Measurements from ENCODE around the gene DUSP8. TPM values are rescaled to one million over a fixed set of nuclear protein-coding genes. Genes with fewer than 3 reads are reported as not detected.
"Not testable (repeated sequence)": the region's sequence is repeated elsewhere in the genome, so short reads cannot be mapped to it uniquely, and the experiment has no call there.

The DUSP8 gene
- total and polyA plus RNA-seq, 2 of the 8 experiments (the other 6 are each of a cell fraction or from before 2014, with no cell fraction given), result 2.8 to 3.6 TPM

DNA sequence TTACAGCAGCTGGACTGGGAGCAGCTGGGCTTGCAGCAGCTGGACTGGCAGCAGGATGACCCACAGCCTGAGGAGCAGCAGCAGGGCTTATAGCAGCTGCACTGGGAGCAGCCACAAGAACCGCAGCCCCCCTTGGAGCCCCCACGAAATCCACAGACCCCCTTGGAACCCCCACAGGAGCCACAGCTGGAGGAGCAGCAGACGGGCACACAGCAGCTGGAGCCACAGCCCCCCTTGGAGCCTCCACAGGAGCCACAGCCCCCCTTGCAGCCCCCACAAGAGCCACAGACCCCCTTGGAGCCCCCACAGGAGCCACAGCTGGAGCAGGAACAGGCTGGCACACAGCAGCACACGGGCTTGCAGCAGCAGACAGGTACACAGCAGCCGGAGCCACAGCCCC, 35.8 kb upstream of the DUSP8 start:
- CTCF ChIA-PET (ENCODE audit: partially characterized antibody), result interaction anchor here (0.8 to 1.9 kb wide), 2 partner anchors 12 to 32 kb away, joined by 4 to 8 read pairs; no protein-coding TSS in a partner anchor
- H2AFZ ChIP-seq (ENCODE audit: low read length); H3K23me2 ChIP-seq (ENCODE audit: low read depth, low read length); H3K4me1 ChIP-seq (replicated peaks in 1 of 4; ENCODE audit: control insufficient read depth in 3 of 4, insufficient read depth in 4 of 4, low read length in 3 of 4); H3K9me3 ChIP-seq (ENCODE audit: insufficient read depth in 2 of 2, low read depth in 1 of 2, low read length in 1 of 2); H2BK5ac ChIP-seq (ENCODE audit: low read depth, low read length); H3K4me3 ChIP-seq (ENCODE audit: extremely low read depth in 1 of 4, insufficient read depth in 2 of 4, low read depth in 3 of 4, low read length in 4 of 4); H2BK20ac ChIP-seq (ENCODE audit: low read length); H3K27ac ChIP-seq (ENCODE audit: low read depth, low read length); H2AK5ac ChIP-seq (ENCODE audit: low read depth, low read length); H3K27me3 ChIP-seq (replicated peaks in 1 of 4; ENCODE audit: control insufficient read depth in 3 of 4, extremely low read depth in 1 of 4, insufficient read depth in 3 of 4, low read length in 3 of 4); H3K4ac ChIP-seq (replicated peaks; ENCODE audit: insufficient read length, low read depth, low read length); POLR2A ChIA-PET (ENCODE audit: partially characterized antibody); H2BK15ac ChIP-seq (ENCODE audit: low read length); H4K5ac ChIP-seq (ENCODE audit: insufficient read length, low read depth, low read length); H3K79me1 ChIP-seq (ENCODE audit: low read depth, low read length); H4K91ac ChIP-seq (replicated peaks; ENCODE audit: insufficient read length, low read length); DNase-seq (ENCODE audit: low read depth in 1 of 2, low spot score in 2 of 2); H4K20me1 ChIP-seq (replicated peaks in 1 of 2; ENCODE audit: control insufficient read depth in 1 of 2, insufficient read depth in 2 of 2, low read length in 2 of 2); H3K14ac ChIP-seq (ENCODE audit: insufficient read length); H3K79me2 ChIP-seq (ENCODE audit: control insufficient read depth in 1 of 2, insufficient read depth in 2 of 2, low read length in 2 of 2); H2BK12ac ChIP-seq (ENCODE audit: low read depth, low read length); FAIRE-seq; H3K18ac ChIP-seq (ENCODE audit: extremely low read depth, low read length); H3K4me2 ChIP-seq (ENCODE audit: insufficient read depth in 1 of 2, low read depth in 2 of 2, low read length in 2 of 2); H3K23ac ChIP-seq (ENCODE audit: insufficient read length); H4K8ac ChIP-seq (ENCODE audit: extremely low read depth, insufficient read depth, low read length); H3K9ac ChIP-seq (replicated peaks in 1 of 4; ENCODE audit: extremely low read depth in 1 of 4, low read depth in 3 of 4, low read length in 3 of 4); H3K36me3 ChIP-seq (ENCODE audit: control insufficient read depth in 2 of 4, insufficient read depth in 4 of 4, low read length in 3 of 4); H2BK120ac ChIP-seq (replicated peaks; ENCODE audit: low read depth, low read length); H3K56ac ChIP-seq (replicated peaks; ENCODE audit: insufficient read length, low read depth, low read length): not testable (repeated sequence)
- 78% methylated on average over 5 of the region's 5 CpGs; no CpG with 5 or more reads in 1 of the 2 experiments for WGBS, 2 experiments (ENCODE audit: extremely low coverage in 1 of 2, insufficient coverage in 1 of 2, insufficient read length in 1 of 2, insufficient replicate concordance in 2 of 2, low coverage in 1 of 2, low lambda C conversion rate in 2 of 2, missing lambda C conversion rate in 1 of 2)

DNA sequence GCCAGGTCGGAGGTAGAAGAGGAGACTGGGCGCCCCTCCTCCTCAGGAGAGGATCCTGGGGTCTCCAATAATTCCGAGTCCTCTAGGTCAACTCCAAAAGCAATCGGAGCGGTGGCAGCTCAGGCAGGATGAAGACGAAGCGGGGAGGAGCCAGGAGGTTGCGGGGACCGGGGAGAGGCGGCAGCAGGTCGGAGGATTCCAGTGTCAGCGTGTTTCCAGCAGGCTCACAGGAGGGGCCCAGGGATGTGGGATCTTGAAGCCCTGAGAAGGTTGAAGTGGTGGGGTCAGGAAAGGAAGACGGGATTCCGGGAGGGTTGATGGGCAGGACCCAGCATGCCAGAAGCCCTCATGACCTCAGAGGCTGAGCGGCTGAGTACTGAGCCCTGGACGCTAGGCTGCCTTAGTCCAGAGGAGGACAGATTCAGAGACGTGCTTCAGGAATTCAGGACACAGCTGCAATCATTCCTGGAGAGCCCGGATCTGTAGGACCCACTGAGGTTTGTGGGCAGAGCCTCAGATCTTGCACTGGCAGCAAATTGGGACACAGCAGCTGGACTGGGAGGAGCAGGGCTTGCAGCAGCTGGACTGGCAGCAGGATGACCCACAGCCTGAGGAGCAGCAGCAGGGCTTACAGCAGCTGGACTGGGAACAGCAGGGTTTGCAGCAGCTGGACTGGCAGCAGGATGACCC, 35.2 kb upstream of the DUSP8 start:
- 75% methylated on average over 16 of the region's 18 CpGs; no CpG with 5 or more reads in 1 of the 2 experiments for WGBS, 2 experiments (ENCODE audit: extremely low coverage in 1 of 2, insufficient coverage in 1 of 2, insufficient read length in 1 of 2, insufficient replicate concordance in 2 of 2, low coverage in 1 of 2, low lambda C conversion rate in 2 of 2, missing lambda C conversion rate in 1 of 2)
- H2BK120ac ChIP-seq (replicated peaks; ENCODE audit: low read depth, low read length); H3K36me3 ChIP-seq (ENCODE audit: control insufficient read depth in 2 of 4, insufficient read depth in 4 of 4, low read length in 3 of 4); H3K4me3 ChIP-seq (ENCODE audit: extremely low read depth in 1 of 4, insufficient read depth in 2 of 4, low read depth in 3 of 4, low read length in 4 of 4); H3K9me3 ChIP-seq (ENCODE audit: insufficient read depth in 2 of 2, low read depth in 1 of 2, low read length in 1 of 2); POLR2A ChIA-PET (ENCODE audit: partially characterized antibody); H3K14ac ChIP-seq (ENCODE audit: insufficient read length); H3K9ac ChIP-seq (replicated peaks in 1 of 4; ENCODE audit: extremely low read depth in 1 of 4, low read depth in 3 of 4, low read length in 3 of 4); H2BK12ac ChIP-seq (ENCODE audit: low read depth, low read length); H3K27me3 ChIP-seq (replicated peaks in 1 of 4; ENCODE audit: control insufficient read depth in 3 of 4, extremely low read depth in 1 of 4, insufficient read depth in 3 of 4, low read length in 3 of 4); H3K4me1 ChIP-seq (replicated peaks in 1 of 4; ENCODE audit: control insufficient read depth in 3 of 4, insufficient read depth in 4 of 4, low read length in 3 of 4); H3K79me1 ChIP-seq (ENCODE audit: low read depth, low read length); FAIRE-seq; H2BK15ac ChIP-seq (ENCODE audit: low read length); H3K23ac ChIP-seq (ENCODE audit: insufficient read length); H3K27ac ChIP-seq (ENCODE audit: low read depth, low read length); H3K4ac ChIP-seq (replicated peaks; ENCODE audit: insufficient read length, low read depth, low read length); H4K20me1 ChIP-seq (replicated peaks in 1 of 2; ENCODE audit: control insufficient read depth in 1 of 2, insufficient read depth in 2 of 2, low read length in 2 of 2); H4K91ac ChIP-seq (replicated peaks; ENCODE audit: insufficient read length, low read length); H2AK5ac ChIP-seq (ENCODE audit: low read depth, low read length); DNase-seq (ENCODE audit: low read depth in 1 of 2, low spot score in 2 of 2); H2BK5ac ChIP-seq (ENCODE audit: low read depth, low read length); H3K18ac ChIP-seq (ENCODE audit: extremely low read depth, low read length); H3K23me2 ChIP-seq (ENCODE audit: low read depth, low read length); H4K5ac ChIP-seq (ENCODE audit: insufficient read length, low read depth, low read length); H3K79me2 ChIP-seq (ENCODE audit: control insufficient read depth in 1 of 2, insufficient read depth in 2 of 2, low read length in 2 of 2); H4K8ac ChIP-seq (ENCODE audit: extremely low read depth, insufficient read depth, low read length); H3K56ac ChIP-seq (replicated peaks; ENCODE audit: insufficient read length, low read depth, low read length); H2BK20ac ChIP-seq (ENCODE audit: low read length): not testable (repeated sequence)
- Histone ChIP-seq H3K4me2 (ENCODE audit: insufficient read depth in 1 of 2, low read depth in 2 of 2, low read length in 2 of 2) (0 out of 4 replicates have a peak overlapping the region, but pooled peaks of 1 of the 2 experiments have one; percentile 21), H2AFZ (ENCODE audit: low read length) (peak overlapping the region; percentile 40; the same call in 1 of the 2 replicates)
- CTCF ChIA-PET (ENCODE audit: partially characterized antibody), result interaction anchor here (0.8 to 1.9 kb wide), 2 partner anchors 12 to 33 kb away, joined by 4 to 8 read pairs; no protein-coding TSS in a partner anchor
